Melanocyte of skin (primary cell): Measurements from ENCODE around the gene ENPP1. TPM values are rescaled to one million over a fixed set of nuclear protein-coding genes. Genes with fewer than 3 reads are reported as not detected.

Experiments
- small RNA-seq, 2 donors: library from RNA; depleted of rRNA; stranded (forward); fragments of <200 nt; gene quantifications; one replicate each; pipeline ENCODE3, GENCODE V24; 2012
- total RNA-seq, 2 donors: library from RNA; depleted of rRNA; stranded (reverse); fragments of >200 nt; gene quantifications; 2 replicates each; pipeline ENCODE4 v1.2.3, GENCODE V29; 2012

Gene ENPP1
- 10 to 100 TPM; 11.7 to 13.1 TPM for total RNA-seq

GRCh38 chr6:131807644-131808459, at the start of gene ENPP1:
Gene ENPP1, plus strand, starts transcription at chr6:131808020. Its CDS starts 16 bp downstream, at chr6:131808036.

Small RNA genes within 50 kb of the gene (small RNA-seq; reads per million reads assigned to genes)
- gene MIR548H5: 0 reads per million in 2 donors
- gene SELENOKP2: 0 to 0.26 reads per million in 2 donors

Other genes with a start within 250 kb of the ENPP1 start
- not detected for gene ARG1, start 234.8 kb upstream of the ENPP1 start, total RNA-seq
- gene MED23, start 179.8 kb upstream of the ENPP1 start, total RNA-seq: 10 to 100 TPM; 28.3 to 38.9 TPM
- gene ENPP3, start 170.7 kb upstream of the ENPP1 start, total RNA-seq: 1 to 10 TPM in 1 of 2 donors, under 1 TPM in 1; under 0.01 to 1.4 TPM
- under 1 TPM; under 0.01 to 0.34 TPM for gene OR2A4, start 106.6 kb upstream of the ENPP1 start, total RNA-seq
- gene CTAGE9, start 97.0 kb upstream of the ENPP1 start, total RNA-seq: not detected
- 1 to 10 TPM; 1.0 to 3.0 TPM for gene CCN2, start 143.4 kb downstream of the ENPP1 start, total RNA-seq